Activated CD8-positive, alpha-beta memory T cell treated with anti-CD3 and anti-CD28 coated beads, Interleukin-2, amount 50 U/mL, for 1 hour (primary cell): ENCODE data around the gene PARP15.
"Not testable (repeated sequence)": the region's sequence is repeated elsewhere in the genome, so short reads cannot be mapped to it uniquely, and the experiment has no call there.

ENCODE experiments used
- DNase-seq: peaks from one replicate; pipeline ENCODE4 v3.0.0-alpha.2; 2020; ENCODE audit errors: extremely low read depth

PARP15 gene

GRCh38 chr3:122618614-122619013 lies 41.2 kb downstream of the PARP15 start:
- DNase-seq: no peak

GRCh38 chr3:122619040-122619439 lies 41.6 kb downstream of the PARP15 start:
- DNase-seq: no peak

- no peak for DNase-seq
Measured at GRCh38 chr3:122620399-122620798, 42.9 kb downstream of the PARP15 start.

DNA sequence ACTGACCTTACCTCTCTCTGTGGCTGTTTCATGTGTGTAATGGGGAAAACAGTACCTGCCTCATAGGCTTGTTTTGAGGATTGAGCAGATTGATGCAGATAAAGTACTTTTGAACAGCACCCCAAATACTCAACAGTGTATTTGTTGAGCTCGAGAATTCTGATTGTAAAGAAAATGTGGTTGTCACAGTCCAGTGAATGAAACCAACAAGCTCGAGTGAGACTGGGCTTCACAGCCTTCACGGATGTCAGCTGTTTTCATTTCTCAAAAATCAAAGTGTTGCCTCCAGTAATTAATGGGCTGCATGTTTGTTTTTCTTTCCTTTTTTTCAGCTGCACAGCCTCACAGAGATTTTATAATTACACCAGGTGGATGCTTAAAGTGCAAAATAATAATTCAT lies 43.7 kb downstream of the PARP15 start:
- DNase-seq: no peak

GRCh38 chr3:122623031-122623829 lies 45.8 kb downstream of the PARP15 start:
- no peak for DNase-seq

DNA sequence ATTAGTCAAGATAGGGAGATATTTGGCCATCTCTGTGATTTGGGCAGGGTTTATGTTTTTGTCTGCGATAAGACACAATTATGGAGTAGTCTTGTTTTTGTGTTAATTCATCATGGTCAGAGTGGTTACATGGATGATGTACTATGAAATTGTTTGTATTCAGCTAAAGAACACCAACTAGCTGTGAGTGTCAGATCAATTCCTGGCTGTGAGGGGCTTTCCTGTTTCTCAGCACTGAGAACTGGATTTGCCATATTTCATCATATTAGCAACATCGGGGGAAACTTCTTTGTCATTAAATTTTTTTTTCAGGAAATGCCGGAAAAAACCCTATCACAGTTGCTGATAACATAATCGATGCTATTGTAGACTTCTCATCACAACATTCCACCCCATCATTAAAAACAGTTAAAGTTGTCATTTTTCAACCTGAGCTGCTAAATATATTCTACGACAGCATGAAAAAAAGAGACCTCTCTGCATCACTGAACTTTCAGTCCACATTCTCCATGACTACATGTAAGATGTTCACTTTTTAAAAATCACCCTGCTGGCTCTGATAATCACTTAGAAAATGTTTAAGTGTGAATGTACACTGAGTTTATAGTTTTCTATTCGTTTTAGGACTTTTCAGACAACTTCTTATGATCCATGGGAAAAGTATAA lies 49.2 kb downstream of the PARP15 start:
- DNase-seq: no peak

GRCh38 chr3:122627301-122627700 lies 49.9 kb downstream of the PARP15 start:
- no peak for DNase-seq

GRCh38 chr3:122628567-122628966 lies 51.1 kb downstream of the PARP15 start:
- DNase-seq: no peak

DNA sequence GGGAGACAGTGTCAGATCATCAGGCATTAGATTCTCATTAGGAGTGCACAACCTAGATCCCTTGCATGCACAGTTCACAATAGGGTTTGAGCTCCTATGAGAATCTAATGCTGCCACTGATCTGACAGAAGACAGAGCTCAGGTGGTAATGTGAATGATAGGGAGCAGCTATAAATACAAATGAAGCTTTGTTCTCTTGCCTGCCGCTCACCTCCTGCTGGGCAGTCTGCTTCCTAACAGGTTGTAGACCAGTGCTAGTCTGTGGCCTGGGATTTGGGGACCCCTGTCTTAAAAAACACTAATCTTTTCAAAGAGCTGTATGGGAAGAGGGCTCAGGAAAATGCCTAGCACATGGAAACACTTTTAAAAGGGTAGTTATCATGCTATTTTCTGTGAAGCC lies 52.3 kb downstream of the PARP15 start:
- no peak for DNase-seq

GRCh38 chr3:122635789-122636188 lies 58.3 kb downstream of the PARP15 start:
- DNase-seq: no peak

DNA sequence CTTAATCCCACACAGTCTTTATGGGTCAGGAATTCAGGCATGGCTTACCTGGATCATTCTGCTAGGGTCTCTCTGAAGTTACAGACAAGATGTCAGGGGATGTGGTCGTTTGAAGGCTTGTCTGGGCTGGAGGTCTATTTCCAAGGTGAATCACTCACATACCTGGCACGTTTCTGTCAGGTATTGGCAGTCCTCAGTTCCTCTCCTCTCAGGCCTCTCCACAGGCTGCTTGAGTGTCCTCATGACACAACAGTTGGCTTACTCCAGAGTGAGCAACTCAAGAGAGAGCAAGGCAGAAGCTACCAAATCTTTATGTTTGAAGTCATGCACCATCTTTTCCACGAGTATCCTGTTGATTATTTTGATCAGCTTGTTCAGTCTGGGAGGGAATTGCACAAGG lies 59.2 kb downstream of the PARP15 start:
- DNase-seq: no peak

- no peak for DNase-seq
Measured at GRCh38 chr3:122640437-122640999, 63.1 kb downstream of the PARP15 start.

GRCh38 chr3:122642935-122643334 lies 65.5 kb downstream of the PARP15 start:
- no peak for DNase-seq

DNA sequence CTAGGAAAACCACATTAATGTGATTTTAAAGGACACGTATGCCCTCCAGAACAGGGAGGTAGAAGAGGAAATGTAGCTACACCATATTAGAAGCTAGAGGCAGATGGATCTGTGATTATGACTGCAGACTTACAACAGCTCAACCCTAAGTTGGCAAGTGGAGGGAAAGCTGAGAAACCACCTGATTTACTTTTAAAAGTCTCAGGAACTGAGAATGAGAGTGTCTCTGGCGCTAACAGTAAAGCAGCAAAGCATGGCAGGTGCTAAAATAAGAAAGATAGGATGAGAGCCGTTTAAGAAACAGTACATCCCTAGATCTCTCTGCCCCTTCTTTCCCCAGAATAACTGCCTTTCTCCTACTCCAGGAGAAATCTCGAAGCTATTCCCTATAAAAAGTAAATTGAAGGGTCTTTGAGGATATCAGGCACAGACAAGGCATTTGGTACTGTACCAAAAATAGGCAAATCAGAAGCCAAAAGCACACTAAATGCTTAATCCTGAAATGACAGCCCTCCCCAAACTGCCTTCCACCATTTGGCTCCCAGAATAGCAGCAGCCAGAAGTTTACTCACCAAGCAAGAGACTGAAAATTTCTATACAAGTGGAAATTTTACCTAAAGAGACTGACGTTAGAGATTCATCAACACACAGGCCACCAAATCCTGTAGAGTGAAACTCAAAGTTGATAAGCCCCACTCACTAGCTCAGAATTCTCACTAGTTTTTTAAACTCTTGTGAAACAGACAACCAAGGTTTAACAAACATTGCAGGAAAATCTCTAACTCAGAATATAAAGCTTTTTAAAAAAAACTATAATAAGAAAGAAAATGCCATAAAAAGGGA lies 68.9 kb downstream of the PARP15 start:
- DNase-seq: no peak

GRCh38 chr3:122651233-122651907 lies 73.9 kb downstream of the PARP15 start:
- DNase-seq: not testable (repeated sequence)

DNA sequence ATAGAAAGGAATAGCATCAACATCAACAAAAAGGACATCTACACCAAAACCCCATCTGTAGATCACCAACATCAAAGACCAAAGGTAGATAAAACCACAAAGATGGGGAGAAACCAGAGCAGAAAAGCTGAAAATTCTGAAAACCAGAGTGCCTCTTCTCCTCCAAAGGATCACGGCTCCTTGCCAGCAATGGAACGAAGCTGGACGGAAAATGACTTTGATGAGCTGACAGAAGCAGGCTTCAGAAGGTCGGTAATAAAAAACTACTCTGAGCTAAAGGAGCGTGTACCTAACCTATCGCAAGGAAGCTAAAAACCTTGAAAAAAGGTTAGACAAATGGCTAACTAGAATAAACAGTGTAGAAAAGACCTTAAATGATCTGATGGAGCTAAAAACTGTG lies 74.5 kb downstream of the PARP15 start:
- not testable (repeated sequence) for DNase-seq

DNA sequence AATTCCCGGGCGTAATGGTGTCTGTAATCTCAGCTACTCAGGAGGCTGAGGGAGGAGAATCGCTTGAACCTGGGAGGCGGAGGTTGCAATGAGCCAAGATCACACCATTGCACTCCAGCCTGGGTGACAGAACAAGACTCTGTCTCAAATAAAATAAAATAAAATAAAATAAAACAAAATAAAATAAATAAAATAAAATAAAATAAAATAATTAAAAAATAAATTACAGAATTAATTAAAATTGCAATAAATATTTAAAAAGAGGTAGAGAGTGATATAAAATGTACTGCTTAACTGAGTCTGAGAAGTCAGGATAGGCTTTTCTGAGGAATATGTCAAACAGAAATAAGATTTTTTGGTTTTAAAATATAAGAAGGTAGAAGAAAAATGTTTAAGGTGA lies 80.9 kb downstream of the PARP15 start:
- not testable (repeated sequence) for DNase-seq

- no peak for DNase-seq
Measured at GRCh38 chr3:122660297-122660974, 83.0 kb downstream of the PARP15 start.

- no peak for DNase-seq
Measured at GRCh38 chr3:122661633-122662032, 84.2 kb downstream of the PARP15 start.

DNA sequence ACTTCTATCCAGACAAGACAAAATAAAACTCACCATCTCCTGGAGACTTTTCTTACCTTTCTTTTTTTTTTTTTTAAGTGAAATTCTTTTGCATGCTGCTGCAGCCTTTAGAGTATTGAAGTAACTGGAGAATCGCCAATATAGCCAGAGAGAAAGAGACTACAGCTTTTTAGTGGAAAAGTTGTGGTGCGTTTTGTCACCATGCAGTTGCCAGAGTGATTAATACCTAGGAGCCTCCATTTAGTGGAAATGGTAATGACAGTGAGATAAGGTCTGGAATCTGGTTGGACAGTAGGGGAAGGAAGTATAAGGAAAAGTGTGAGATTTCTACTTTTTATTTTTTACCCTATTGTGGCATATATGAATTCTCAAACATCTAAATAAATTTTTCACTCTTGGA lies 85.1 kb downstream of the PARP15 start:
- DNase-seq: no peak

GRCh38 chr3:122665226-122665786 lies 87.9 kb downstream of the PARP15 start:
- DNase-seq: no peak
